ENCODE results near the gene ARMC7.

DNA sequence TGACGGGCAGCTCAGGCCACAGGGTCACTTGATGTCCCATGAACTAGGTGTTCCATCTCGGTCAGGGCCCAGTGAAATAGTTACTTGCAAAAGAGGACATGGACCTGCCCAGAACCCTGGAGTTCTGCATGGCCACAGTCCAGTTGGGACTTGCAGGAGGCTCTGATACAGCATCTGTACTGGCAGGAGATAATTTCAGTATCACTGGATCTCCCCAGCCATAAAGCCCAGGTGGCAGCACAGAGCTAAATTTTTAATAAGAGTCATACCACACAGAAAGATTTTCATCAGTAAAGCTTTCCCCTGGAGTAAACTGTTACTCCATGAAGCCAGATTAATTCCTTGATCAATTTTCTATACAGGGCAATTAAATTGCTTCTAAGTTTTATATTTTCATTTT is 40.0 kb upstream of the ARMC7 start:
- TF ChIP-seq POLR2A (IDR thresholded peaks at IDR 0.05): no peak
- TF ChIP-seq, protein P1, sequence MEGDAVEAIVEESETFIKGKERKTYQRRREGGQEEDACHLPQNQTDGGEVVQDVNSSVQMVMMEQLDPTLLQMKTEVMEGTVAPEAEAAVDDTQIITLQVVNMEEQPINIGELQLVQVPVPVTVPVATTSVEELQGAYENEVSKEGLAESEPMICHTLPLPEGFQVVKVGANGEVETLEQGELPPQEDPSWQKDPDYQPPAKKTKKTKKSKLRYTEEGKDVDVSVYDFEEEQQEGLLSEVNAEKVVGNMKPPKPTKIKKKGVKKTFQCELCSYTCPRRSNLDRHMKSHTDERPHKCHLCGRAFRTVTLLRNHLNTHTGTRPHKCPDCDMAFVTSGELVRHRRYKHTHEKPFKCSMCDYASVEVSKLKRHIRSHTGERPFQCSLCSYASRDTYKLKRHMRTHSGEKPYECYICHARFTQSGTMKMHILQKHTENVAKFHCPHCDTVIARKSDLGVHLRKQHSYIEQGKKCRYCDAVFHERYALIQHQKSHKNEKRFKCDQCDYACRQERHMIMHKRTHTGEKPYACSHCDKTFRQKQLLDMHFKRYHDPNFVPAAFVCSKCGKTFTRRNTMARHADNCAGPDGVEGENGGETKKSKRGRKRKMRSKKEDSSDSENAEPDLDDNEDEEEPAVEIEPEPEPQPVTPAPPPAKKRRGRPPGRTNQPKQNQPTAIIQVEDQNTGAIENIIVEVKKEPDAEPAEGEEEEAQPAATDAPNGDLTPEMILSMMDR (IDR thresholded peaks at IDR 0.05): peak in 1 of 4 experiments; percentile 11

All from uterus (tissue), 2 donors.